Stimulated activated CD4-positive, alpha-beta T cell treated with anti-CD3 and anti-CD28 coated beads, Interleukin-1b, Interleukin-23, amount 100 ng/mL, for 48 hours (primary cell): Measurements from ENCODE around the gene CITED4.

Experiments
- DNase-seq: peaks from one replicate; pipeline ENCODE4 v3.0.0-alpha.2; 2020

Gene CITED4

DNA sequence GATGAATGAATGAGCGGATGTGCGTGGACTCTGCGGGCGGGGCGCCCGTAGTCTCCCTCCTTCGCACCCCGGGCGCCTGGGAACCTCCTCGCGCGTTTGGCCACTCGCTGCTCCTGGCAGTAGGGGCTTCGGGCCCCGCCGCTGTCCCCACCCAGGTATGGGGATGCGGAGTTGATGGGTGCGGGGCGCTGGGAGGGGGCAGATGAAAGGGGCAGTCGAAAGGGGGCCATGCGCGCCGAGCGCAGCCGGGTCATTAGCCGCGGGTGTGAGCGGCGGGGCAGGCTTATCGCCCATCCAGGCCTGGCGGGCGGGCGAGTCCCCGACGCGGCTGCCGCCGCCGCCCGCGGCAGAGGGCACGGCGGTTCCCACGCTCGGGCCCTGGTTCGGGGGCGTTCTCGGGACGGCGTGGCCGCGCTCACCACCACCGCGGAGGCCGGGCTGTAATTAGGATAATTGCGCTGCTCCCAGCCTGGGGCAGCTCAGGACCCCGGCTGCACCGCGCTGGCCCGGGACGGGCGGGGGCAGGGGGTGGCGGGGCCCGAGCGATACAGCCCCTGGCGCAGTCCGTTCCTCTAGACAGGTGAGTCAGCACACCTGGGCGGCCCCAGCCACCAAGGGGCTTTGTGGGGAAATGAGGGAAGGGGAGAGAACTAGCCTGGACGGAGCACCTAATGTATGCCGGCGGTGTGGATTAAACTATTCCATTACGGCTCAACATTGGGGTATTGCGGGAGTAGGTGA lies 22.1 kb upstream of the CITED4 start:
- DNase-seq: no peak

DNA sequence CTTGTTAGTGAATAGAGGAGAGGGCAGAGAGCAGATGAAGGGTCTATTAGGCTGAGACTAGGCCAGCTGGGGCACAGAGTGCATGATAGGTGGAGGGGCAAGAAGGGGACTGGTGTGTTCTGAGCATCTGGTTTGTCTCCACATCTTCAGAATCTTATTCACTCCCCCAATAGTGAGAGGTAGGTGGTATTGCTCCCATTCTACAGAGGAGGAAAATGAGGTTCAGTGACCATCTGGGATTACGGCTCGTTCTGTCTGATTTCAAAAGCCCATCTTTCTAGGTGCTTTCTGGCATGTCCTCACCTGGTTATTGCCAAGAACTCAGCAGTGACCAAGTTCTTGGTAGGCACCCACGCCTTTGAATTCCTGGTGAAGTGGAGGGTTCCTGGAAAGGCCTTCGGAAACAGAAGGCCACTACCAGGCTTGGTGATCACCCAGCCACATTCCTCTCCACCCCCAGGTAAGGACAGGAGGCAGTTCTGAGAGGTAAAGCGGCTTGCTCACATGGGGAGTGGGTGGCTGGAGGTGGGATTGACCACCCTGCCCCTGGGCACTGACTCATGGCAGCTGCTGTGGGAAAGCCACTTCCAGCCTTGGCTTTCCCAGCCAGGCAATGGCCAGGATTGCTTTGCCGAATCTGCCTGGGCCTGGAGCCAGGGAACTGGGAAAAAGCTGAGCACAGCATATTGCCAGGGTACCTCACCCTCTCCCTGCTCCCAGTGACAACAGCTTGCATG lies 18.8 kb upstream of the CITED4 start:
- no peak for DNase-seq

DNA sequence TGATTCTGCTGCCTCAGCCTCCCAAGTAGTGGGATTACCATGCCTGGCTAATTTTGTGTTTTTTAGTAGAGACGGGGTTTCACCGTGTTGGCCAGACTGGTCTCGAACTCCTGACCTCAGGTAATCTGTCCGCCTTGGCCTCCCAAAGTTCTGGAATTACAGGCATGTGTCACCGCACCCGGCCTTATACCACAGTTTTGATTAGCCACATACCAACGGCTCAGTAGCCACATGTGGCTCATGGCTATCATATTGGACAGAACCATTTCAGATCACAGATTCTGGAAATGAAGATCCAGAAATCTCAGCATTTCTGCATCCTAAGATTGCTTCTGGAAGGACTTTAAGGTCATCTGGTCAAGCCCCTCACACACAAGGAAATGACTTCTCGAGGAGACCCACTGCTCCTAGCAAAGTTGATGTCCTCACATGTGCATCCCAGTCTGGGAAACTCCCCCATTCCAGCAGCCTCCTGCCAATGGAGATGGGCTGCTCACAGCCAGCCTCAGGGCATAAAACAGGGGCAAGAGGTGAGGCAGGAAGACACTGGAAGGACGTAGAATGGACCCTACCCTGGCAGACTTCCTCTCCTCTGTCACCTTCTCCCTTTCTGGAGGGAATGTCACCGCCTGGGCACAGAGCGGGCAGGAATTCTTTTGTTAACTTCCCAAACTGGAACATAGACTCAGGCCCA lies 17.5 kb upstream of the CITED4 start:
- DNase-seq: no peak

DNA sequence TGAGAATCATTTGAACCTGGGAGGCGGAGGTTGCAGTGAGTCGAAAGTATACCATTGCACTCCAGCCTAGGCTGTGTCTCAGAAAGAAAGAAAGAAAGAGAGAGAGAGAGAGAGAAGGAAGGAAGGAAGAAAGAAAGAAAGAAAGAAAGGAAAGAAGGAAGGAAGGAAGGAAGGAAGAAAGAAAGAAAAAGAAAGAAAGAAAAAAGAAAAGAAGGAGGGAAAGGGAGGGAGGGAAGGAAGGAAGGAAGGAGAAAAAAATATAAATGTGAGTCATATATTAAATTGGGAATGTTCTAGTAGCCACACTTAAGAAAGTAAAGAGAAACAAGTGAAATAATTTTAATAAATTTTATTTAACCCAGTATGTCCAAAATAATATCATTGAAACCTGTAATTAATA lies 16.7 kb upstream of the CITED4 start:
- no peak for DNase-seq

DNA sequence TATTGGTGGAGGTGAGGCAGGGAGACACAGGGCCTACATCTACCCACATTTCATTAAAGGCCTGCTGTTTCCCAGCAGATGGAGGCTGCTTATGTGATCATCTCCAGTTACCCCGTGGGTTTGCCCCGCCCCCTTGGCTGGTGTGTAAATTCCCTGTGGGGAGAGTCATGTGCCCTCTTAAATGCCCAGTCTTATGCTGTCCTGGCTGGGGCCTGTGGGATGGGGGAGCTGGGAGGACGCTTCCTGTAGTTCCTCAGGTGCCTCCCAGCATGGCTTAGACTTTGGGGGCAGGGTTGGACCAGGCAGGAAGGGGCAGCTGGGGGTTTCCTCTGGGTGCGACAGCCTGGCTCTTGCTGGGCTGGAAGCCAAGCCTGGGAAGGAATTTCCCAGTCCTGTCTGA lies 15.5 kb upstream of the CITED4 start:
- DNase-seq: no peak

DNA sequence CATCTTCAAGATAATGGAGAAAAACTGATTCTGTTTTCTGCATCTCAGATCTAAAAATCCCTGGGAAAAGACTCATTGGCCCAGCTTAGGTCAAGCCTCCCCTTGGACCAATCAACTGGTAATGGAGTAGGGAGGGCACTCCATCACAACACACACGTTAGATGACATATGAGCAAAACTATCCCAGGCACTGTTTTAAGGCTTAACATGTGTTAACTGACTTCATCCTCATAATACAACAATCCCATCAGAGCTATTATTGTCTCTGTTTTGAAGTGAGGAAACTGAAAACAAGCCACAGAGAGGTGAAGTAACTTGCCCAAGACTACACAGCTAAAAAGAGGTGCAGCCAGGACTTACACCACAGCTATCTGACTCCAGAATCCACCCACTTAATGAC lies 14.7 kb upstream of the CITED4 start:
- no peak for DNase-seq

DNA sequence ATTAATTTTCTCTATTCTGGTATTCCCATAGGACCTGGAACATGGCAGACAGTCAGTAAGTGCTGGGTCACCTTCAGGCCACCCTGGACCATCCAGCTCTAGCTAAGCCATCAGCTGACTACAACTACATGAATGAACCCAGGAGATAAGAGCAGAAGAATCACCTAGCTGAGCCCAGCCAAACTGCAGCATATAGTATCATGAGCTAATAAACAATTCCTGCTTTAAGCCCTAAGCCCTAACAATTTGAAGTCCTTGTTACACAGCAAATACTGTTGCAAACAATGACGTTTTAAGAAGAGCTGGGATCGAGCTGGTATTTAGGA lies 14.2 kb upstream of the CITED4 start:
- no peak for DNase-seq

DNA sequence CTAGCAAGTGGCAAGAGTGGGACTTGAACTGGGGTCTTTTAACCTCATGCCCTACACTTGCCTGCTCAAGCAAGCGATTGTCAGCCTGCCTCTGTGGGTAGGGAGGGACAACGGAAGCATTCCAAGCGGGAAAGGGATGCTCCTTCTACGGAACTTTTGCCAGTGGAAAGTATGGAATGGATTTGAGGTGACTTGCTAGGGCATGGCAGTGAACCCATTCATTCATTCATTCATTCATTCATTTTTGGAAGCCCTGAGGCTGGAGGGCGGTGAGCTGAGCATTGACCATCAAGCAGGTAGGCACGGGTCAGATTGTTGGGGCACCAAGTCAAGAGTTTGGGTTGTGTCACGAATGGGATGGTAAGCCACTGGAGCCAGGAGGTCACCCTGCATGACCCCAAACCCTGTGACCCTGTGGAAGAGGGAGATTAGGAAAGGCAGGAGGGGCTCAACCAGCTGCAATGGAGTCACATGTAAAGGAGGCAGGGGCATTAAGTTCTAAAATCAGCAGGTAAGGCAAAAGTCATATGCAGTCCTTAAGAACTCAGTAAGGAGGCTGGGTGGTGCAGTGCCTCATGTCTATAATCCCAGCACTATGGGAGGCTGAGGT lies 11.8 kb upstream of the CITED4 start:
- DNase-seq: no peak

DNA sequence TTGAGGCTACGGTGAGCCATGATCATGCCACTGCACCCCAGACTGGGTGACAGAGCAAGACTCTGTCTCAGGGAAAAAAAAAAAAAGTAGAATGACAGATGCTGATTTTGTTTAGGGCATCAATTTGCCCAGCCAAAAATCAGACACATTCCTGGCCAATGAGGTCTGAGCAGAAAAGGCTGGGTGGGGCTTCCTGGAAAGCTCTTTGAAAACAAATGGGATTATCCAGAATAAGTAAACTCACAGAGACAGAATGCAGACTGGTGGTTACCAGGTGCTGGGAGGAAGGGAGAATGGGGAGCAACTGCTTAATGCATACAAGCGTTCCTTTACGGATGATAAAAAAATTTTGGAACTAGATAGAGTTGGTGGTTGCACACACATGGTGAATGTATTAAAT lies 10.1 kb upstream of the CITED4 start:
- DNase-seq: no peak

DNA sequence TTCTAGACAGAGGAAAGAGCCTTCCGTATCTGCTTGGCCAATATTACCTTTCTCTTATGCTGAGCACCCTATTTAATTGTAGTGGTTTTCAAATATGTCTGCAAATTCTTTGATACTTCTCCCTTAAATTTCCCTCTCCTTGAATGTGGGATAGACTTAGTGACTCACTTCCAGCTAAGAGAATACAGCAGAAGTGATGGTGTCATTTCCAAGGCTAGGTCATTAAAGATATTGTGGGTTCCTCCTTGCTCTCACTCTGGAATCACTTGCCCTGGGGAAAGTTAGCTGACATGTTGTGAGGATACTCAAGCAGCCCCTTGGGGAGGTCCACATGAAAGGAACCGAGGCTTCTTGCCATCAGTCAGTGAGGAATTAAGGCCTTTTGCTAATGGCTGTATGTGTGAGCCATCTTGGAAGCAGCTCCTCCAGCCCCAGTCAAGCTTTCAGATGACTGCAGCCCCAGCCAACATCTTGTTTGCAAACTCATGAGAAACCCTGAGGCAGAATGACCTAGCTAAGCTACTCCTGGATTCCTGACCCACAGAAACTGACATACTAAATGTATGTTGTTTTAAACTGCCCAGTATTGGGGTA lies 8.1 kb upstream of the CITED4 start:
- no peak for DNase-seq

DNA sequence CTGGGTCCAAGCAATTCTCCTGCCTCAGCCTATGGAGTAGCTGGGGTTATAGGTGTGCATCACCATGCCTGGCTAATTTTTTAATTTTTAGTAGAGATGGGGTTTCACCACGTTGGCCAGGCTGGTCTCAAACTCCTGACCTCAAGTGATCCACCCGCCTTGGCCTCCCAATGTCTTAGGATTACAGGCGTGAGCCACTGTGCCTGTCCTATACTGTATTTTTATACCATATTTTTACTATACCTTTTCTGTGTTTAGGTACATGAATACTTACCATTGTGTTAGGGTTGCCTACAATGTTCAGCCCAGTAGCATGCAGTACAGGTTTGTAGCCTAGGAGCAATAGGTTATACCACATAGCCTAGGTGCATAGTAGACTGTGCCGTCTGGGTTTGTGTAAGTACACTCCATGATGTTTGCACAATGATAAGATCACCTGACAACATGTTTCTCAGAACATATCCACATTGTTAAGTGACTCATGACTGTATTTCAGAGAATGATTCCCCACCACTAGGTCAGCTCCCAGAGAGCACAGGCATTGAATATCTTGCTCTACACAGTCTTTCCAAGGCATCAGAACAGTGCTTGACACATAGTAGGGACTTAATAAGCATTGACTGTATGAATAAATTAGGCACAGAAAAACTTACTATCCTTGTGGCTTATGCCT lies 6.0 kb upstream of the CITED4 start:
- no peak for DNase-seq

DNA sequence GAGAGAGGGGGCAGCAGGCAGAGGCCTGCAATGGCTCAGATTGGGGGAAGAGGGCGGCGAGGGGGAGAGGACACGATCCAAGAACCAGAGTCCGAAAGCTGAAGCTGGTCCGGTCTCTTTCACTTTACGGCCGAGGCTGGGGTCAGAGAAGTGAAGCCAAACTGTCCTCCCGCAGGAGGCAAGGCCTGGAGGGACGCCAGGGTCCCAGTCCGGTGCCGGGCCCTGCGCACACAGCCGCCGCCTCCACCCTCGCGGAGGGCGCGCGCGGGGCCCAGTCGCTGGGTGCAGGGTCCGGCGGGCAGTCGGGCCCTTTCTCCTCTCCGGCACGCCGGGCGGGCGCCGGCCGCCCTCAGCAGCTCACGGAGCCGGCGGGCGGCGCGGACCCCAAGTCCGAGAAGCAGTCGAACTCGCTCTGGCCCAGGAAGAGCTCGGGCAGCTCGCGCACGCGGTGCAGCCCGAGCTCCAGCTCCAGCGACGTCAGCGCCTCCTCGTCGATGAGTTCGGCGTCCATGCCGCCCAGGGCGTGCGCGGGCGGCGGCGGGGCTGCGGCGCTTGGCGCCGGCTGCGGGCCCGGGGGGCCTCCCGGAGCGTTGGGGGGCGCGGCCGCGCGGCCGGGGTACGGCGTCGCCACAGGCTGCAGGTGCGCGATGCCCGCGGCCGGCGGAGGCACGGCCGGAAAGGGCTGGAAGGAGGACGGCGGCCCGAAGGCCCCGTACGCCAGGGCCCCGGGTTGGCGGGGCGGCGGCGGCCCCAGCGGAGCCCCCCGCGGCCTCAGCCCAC lies 749 bp downstream of the CITED4 start:
- peak; percentile 35 for DNase-seq

DNA sequence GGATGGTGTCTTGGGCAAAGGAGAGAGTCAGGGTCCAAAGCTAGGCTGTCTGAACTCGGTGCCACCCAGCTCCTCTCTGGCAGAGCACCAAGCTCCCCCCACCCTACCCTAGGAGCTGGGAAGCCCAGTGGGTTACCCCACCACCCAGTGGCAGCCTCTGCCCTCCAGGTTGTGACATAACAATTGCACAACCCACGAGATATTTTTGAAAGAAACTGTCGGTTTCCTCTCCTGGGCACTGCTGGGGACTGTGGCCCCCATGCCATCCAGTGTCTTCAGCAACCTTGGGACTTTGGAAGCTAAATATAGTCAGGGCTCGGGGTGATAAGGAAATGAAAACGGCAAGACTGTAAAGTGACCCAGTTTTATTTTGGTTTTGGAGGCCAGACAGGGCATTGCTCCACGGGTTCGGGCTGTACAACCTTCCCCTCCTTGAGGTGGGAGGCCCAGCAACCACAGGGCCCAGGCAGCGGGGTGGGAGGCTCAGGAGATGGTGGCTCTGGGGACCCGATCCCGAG lies 1.4 kb downstream of the CITED4 start:
- no peak for DNase-seq

DNA sequence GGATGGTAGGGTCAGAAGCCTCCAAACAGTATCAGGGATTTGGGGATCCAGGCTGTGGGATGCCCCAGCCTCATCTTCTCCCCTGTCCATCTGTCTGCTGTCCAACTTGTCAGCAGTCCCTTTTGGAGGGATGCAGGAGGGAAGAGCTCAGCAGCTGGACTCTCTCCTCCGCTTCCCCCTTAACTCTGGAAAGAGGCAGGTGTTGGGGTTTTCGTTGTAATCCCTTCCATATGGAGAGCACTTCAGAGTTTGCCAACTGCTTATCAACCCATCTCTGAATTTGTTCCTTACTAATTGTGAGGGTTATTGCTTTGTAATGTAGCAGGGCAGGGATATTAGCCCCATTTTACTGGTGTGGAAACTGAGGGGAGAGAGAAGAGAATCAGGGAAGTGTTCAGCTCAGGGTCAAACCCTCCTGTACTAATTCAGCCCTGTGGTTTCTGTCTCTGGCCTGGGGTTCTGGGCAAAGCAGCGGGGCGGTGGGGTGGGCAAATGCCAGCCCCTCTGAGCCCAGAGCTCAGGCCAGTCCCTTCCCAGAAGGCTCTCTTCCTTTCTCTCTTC lies 3.2 kb downstream of the CITED4 start:
- DNase-seq: no peak

DNA sequence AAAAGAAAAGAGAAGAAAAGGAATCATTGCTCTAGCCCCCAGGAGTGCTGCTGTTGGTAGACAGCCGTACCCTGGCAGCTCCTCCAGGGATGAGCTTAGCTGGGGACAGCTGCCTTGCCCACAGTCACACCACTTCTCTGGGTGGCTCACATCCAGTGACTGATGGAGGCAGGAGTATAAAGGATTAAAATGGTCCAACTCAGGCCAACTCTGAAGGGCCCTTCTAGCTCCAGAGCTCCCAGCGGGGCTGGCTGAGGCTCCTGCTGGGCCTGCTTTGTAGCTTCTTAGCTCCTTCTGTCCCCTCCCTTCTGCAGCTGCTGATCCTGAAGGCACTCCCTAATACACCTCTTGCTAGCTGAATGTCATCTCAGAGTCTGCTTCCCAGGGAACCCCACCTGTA lies 4.4 kb downstream of the CITED4 start:
- no peak for DNase-seq

DNA sequence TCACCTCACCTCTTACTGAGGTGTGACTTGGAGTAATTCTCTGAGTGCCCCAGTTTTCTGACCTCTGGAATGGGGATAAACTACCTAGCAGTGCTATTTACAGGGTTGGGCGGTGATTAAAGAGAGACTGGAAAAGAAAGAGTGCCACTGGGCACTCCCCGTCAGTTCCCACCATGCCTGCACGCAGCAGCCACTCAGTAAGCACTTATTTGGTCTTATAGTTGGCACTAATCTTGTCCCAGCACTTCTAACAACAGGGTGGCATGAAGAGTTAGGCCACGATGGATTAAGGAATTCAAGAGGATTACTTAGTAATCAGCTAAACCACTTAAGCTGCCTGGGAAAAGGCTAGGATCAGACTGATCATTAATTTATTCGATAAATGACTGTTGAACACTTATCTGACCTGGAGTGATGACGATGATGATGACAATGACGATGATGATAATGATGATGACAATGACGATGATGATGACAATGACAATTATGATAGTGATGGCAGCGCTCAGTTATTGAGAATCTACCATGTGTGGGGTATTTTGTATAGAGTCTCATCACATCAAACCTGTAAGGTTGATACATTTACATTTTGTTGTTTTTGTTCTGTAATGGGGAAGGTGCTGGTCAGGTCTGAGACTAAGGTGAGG lies 5.4 kb downstream of the CITED4 start:
- no peak for DNase-seq

DNA sequence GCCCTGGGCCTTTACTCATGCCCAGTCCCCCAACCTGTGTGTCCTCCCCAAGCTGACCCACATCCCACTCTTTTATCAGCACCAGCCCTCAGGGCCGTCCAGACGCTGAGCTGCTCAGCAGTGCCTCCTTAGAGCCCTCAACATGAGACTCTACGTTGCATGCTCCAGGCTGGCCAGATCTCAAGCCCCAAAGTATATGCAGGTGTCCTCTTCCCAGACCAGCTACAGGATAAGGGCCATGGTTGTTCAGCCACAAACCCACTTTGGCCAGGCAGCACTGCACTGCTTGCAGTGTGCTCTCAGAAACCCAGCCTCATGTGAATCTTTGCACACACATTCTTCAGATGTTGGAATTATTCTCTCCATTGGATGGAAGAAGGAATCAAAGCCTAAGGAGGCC lies 6.0 kb downstream of the CITED4 start:
- no peak for DNase-seq

DNA sequence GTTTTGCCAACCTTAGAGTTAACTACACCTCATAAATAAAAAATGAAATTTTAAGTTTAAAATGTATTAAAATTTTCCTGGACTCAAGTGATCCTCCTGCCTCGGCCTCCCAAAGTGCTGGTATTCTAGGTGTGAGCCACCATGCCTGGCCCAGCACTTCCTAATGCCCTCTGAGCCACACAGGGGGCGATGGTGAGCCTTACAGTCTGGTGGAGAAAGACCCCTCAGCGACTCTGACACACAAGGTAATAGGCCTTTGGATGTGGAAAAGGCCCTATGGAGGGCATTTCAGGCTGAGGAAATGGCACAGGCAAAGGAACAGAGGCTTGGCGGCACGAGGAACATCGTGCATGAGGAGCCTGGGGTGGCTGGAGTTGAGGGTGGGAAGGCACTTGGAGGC lies 6.7 kb downstream of the CITED4 start:
- DNase-seq: no peak

DNA sequence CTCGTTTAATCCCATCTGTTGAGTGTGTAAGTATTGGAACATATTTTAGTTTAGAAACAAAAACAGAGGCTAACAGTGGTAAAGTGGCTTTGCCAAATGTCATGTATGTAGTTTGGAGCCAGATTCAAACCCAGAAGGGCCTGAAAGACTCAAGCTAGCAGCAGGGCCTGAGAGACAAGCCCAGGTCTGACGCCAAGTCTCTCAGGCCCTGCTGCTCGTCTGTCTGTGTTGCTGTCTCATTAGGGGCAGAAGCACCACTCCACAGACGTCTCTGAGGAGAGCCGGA lies 8.3 kb downstream of the CITED4 start:
- DNase-seq: no peak

DNA sequence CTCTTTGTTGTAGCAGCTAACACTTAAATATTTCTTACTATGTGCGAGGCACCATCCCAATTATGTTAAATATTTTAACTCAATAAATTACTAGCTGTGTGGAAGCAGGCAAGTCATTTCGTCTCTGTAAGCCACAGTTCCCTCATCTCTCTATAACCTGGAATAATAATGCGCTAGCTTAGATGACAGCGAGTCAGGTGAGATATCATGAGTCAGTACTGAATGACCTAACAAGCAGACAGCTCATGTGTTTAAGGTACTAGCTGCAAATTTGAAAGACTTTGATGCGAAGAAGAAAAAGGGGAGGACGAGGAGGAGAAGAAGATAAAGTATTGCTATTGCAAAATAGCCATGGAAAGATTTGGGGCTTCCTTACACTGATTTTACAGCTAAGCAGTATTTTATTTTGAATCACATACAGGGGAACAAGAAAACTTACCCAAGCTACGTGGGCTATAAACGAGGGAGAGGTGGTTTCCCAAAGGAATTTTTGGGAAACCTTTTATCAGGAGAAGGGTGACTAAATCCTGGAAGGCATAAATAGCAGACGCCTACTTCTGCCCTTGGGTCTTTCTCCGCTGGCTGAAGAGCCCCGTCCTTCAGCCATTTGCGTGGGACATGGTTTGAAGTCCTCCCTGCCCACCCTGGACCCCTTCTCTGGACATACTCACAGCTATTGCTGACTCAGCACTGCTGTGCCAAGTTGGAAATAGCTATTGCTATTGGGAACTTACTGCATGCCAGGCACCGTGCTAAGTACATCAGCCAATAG lies 8.9 kb downstream of the CITED4 start:
- DNase-seq: no peak
